HG02973 (cell line): ENCODE results near the gene ZFYVE19.
"Not testable (repeated sequence)": the region's sequence is repeated elsewhere in the genome, so short reads cannot be mapped to it uniquely, and the experiment has no call there.

Experiments used
- ATAC-seq: cut with Tn5 transposase; IDR thresholded peaks from one replicate; pipeline ENCODE4 v1.9.1; 2021; ENCODE audit warnings: moderate library complexity; ENCODE audit not compliant: unreplicated experiment

The ZFYVE19 gene

DNA sequence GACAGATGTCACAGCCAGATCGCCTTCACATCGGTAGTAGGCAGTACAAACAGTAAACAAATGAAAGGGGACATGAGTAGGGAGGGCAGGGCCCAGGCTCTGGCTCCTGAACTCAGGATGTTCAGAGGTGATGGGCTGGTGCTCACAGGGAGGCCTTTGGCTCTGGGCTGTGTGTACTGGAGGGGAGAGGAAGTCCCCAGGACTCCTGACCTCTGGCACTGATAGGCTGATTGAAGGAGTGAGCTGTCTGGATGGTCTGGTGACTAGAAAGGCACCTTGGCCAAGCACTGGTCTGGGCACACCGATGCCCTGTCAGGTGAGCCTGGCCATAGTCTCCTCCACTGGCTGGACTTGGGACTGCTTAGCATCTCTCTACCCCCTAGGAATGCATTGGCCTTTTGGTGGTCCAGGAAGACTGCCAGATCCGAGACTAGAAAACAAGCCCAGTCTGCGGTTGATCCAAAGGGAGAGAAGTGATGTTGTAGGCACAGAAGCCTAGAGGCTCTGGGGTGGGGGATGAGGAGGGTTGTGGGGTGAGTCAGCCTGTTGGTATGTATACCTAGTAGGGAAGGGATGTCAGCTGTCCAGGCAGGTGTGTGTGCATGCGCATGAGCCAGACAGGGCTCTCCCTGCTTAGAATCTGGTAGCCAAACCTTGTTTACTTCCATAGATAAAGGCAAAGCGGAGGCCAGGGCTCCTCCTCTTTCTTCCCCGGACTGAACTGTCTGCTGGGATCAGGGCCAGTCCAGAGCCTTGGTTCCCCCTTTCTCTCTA, 38.8 kb downstream of the ZFYVE19 start:
- ATAC-seq, result no peak

DNA sequence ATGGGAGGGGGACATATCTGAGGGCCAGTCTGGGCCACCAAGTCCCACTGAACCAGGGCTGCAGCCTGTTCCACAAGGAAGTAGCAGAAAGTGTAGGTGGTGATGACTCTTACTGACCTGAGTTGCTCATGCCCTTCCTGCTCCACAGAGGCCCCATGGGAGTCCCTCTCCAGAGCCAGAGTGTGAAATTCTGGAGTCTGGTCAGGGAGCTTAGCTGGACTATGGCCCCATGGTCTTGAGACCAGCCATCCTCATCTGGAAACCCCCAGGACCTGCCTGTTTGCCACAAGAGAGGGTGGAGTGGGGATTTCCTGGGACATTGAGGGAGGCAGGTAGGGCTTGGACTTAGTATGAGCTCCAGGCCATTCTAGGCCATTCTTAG, 39.9 kb downstream of the ZFYVE19 start:
- ATAC-seq, result no peak

DNA sequence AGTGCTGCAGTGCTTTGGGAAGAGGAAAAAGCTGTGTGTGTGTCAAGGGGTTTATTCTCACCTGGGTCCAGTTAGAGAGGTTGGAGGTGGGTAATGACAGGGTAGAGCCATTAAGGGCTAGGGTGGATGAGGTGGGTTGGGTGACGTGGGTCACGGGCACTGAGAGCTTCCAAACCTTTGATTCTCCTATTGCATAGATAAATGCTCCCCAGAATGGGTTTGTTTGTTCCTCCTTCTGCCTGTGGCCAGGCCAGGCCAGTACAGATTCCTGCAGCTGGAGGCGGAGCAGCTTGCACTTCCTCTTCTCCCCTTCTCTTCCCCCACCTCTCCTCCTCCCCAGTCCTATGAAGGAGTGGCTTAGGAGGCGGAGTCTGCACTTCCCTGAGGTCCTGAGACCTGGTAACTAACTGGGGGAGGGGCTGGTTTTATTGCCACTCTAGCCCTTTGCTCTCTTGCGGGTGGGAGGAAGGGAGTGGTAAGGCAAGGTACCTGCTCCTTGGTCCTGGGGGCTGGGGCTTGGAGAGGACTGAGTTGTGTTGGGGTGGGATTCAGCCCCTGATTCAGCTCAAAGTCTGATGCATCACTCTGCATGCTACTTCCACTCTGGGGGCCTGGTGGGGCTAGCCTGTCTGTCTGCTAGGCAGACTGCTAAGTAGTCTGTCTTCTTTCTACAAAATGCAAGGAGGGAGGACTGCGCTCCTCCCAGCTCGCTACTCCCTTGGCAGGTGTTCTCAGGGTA, 40.5 kb downstream of the ZFYVE19 start:
- ATAC-seq, result no peak

DNA sequence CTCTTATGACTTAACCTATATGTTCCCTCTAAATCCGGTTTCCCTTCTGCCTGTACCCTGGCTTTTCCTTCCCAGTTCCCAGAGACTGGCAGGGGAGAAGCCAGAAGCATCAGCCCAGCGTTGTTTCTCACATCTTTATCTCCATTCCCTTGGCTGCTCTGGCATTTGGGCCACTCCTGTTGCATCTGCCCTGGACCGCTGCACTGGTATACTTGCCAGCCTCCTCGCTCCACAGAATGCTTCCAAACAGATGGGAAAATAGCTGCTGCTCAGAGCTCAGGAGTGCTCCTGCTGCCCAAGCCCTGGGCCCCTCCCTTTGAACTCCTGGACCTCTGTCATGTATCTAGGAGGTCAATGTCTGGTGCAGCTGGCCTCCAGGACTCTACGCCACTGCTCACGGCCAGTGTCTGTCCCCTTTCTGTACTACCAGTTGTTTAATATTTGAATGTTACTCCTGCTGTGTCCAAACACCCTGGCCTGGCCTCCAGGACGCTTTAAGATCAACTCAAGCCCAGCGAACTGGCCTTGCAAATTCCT, 43.8 kb downstream of the ZFYVE19 start:
- no peak for ATAC-seq

DNA sequence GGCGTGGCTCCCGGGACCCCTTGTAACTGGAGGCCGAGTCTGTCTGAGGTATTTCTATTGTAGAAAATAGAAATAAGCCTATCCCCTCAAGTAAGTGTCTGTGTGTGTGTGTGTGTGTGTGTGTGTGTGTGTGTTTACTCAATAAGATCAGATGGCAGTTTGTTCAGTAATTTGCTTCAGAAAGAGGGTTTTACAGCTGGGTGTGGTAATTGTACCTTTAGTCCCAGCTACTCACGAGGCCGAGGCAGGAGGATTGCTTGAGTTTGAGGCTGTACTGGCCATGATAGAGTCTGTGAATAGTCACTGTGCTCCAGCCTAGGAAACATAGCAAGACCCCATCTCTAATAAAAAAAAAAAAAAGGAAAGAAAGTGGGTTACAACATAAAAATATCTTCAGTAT, 45.6 kb downstream of the ZFYVE19 start:
- no peak for ATAC-seq

DNA sequence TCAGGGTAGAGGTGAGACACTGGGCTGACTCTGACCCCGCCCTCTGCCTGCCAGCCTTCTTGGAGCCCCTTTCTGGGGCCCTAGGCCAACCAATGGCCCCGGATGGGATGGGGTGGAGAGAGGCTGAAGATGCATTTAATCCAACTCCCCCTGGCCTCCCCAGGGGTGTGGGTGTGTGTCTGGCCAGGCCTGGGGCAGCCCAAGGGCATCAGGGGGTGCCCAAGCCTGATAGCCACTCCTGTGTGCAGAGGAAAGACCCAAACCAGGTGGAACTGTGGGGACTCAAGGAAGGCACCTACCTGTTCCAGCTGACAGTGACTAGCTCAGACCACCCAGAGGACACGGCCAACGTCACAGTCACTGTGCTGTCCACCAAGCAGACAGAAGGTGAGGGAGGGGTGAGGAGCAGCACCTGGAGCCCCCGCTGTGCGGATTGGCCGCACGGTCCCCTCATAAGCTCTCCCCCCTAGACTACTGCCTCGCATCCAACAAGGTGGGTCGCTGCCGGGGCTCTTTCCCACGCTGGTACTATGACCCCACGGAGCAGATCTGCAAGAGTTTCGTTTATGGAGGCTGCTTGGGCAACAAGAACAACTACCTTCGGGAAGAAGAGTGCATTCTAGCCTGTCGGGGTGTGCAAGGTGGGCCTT, 46.5 kb downstream of the ZFYVE19 start:
- ATAC-seq, result no peak

DNA sequence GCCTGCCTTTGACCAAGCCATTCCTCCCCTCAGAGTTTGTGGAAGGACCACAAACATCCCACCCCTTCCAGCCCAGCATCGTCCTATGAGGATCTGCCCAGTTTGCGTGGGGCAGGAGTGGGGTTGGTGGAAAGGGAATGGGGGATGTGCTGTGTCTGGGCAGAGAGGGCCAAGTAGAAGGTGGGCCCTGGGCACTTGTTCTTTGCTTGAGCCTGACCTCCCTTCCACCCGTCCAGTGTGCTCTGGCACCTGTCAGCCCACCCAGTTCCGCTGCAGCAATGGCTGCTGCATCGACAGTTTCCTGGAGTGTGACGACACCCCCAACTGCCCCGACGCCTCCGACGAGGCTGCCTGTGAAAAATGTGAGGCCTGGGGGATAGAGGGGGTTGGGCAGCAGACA, 47.3 kb downstream of the ZFYVE19 start:
- no peak for ATAC-seq

DNA sequence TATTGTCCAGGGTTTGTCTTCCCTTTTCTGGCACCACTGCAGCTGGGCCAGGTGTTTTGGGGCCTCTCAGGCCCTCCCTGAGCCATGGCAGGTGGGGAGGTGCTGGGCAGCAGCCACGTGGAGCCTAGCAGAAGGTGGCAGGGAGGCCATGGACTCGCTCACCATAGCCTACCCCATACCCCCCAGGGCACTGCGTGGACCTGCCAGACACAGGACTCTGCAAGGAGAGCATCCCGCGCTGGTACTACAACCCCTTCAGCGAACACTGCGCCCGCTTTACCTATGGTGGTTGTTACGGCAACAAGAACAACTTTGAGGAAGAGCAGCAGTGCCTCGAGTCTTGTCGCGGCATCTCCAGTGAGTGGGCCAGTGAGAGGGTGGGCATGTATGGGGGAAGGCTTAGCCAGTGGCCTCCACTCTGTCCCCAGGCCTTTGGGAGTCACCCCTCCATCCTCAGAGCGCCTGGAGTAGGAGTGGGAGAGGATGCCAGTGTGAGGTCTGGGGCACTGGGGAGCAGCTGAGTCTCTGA, 48.9 kb downstream of the ZFYVE19 start:
- no peak for ATAC-seq

DNA sequence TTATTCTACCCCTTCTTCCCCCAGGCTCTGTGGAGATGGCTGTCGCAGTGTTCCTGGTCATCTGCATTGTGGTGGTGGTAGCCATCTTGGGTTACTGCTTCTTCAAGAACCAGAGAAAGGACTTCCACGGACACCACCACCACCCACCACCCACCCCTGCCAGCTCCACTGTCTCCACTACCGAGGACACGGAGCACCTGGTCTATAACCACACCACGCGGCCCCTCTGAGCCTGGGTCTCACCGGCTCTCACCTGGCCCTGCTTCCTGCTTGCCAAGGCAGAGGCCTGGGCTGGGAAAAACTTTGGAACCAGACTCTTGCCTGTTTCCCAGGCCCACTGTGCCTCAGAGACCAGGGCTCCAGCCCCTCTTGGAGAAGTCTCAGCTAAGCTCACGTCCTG, 49.9 kb downstream of the ZFYVE19 start:
- no peak for ATAC-seq

DNA sequence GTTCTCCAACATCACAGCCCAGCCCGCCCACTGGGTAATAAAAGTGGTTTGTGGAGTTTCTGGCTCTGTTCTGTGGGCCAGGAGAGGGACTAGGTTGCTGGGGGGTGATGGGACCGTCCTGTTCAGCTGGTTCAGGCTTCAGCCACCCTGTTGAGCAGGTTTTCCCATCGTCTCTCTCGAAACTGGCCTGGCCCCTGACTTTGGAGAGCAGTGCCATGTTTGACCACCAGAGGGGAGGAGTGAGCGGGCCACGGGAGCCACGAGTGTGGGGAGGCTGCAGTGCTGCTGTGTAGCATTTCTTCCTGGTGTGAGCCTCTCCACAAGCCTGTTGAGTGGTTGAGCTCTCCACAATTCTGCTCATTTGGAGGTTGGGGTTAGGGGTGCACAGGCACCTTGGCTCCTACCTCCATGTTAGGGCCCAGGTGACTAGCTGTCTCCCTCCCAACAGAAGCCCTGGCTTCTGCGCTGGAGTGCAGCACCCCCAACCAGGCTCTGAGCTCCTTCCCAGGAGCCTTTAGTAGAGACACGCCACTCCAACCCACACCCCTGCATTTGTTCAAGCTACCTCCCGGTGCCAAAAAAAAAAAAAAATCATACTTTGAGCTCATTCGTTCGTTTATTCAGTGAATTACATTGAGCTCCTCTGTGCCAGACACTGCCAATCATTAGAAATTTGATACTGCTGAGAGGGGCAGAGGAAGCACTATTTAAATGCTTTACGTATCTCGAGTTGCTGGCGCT, 50.9 kb downstream of the ZFYVE19 start:
- peak; percentile 66 for ATAC-seq

DNA sequence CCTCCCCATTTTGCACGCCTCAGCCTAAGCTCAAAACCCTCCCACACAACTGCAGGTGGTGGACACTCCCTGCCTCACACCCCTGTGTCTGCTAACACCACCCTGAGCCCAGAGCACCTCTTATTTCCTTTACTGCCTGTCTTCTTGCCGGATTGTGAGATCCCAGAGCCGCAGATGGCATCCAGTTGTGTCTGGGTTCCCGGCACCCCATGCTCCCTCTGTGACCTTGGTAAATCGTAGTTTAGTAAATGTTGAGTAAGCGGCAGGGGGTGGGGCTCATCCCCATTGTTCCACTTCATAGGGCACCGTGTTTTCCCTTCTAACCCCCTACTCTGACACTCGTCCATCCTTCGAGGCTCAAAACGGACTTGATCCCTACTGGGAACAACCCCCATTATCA, 51.8 kb downstream of the ZFYVE19 start:
- no peak for ATAC-seq

DNA sequence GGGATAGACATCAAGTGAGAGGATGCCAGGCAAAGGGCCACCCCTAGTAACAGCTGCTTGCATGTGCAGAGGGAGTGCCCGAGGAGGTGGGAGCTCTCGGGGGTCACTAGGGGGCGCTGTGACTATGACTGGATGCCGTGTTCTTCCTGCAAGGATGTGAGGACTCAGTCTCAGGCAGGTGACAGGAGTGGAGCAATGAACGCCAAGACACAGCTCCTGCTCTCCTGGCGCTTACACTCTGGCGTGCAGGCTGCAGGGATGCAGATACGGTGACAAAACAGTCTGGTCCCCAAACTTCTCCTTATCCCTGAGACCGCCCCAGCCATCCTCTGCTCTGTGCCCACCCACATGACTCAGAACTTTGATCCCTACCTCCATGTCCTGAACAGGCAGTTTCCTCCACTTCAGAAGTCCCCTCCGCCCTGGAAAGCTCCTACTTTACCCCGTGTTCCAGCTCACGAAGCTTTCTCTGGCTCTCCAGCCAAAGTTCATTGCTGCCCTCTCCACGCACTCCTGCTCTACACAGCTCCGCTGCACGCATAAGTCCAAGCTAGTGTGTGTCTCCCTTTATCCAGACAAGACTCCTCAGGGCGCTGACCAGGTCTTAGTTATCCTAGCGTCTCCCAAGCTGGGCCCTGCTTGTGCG, 52.4 kb downstream of the ZFYVE19 start:
- ATAC-seq, result no peak

DNA sequence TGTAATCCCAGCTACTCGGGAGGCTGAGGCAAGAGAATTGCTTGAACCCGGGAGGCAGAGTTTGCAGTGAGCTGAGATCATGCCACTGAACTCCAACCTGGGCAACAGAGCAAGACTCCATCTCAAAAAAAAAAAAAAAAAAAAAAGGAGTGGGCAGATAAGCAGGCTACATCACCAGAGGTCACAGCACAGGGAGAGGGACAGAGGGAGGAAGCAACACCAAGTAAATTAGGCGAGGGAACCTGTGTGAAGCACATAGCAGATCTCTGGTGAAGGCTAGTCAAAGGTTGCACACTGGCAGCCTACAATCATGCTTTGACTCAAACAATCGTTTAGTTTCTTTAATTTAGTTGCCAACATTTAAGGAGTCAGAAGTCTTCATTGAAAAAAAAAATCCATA, 54.3 kb downstream of the ZFYVE19 start:
- not testable (repeated sequence) for ATAC-seq

DNA sequence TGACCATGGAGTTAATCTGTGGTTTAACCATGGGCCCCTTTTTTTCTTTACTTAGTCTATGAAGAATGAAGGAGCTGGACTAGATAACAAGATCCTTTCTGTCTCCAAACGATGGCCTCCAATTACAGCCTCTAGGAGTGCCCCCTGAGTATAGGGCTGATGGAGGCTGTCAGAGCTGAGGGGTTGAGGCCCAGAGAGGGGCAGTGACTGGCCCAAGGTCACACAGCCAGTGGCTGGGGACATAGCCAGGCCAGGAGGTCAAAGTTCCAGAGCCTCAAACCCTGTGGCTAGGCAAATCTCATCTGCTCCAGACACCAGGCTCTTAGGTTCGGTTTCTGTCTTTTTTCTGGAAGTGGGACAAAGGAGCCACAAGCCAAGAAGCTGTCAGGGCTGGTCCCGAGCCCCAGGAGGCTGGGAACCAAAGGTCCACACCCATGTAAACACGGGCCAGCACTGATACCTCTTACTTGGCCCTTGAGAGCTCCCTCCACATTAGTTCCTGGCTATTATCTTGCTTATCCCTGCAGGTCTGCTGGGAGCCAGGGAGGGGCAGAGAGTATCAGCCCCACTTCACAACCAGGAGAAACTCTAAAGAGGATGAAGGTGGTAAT, 56.9 kb downstream of the ZFYVE19 start:
- ATAC-seq, result no peak
